ENCODE data around the gene KCNJ16. TPM values are rescaled to one million over a fixed set of nuclear protein-coding genes. Genes with fewer than 3 reads are reported as not detected.
A peak's percentile ranks its signal among the peaks of the same experiment; 100 is the strongest.

KCNJ16 gene
- total RNA-seq, 1 experiment from 2014 or later: not detected

DNA sequence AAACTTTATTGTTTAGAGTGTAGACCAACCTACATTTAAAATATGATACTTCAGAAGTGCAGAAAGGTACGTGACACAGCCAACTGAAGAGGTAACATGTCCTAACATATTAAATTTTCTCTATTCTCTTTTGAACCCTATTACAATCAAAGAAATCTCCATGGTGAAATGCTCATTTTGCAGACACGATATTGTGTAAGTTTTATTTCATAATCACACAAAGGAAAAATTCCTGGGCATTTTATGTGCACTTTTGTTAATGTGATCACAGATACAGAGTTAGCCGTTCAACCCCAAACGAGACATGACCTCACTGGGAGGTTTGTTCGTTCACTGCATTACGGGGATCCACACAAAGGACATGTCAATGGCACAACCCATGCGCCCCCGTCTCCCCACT, 21.8 kb downstream of the KCNJ16 start:
- DNase-seq (ENCODE audit: low read depth): no peak

DNA sequence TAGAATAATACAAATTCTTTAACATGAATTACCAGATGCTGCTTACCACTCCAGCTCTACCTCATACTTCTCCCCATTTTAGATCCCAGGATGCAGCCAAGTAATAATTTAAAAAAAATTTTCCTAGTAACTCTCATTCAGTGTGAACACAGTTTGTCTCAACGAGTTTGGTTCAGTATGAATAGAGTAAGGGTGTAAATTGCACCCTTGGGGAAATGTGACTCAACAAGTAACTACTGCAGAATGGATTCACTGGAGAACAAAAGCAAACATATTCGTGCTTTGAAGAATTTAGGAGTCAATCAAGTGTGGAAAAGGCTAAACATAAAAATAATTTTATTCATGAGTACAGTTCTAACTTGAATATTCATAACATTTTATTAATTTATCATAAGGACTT, 23.0 kb downstream of the KCNJ16 start:
- DNase-seq (ENCODE audit: low read depth): no peak

DNA sequence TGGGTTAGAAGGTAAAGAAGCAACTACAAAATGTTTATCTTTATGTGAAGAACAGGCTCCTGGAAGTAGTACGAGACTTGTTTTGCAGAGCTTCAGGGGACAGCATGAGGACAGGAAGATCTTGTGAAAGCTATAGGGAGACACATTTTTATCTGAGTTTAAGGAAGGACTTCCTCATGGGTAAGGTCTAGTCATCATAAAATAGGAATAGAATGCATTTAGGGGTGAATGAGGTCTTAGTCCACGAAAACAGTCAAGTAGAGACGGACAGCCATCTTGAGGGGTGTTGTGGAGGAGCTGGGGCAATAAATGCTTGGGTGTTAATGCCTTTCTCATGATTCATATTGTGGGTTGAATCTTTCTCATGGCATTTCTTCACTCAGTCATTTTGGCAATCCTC, 24.3 kb downstream of the KCNJ16 start:
- DNase-seq (ENCODE audit: low read depth): peak; percentile 19

DNA sequence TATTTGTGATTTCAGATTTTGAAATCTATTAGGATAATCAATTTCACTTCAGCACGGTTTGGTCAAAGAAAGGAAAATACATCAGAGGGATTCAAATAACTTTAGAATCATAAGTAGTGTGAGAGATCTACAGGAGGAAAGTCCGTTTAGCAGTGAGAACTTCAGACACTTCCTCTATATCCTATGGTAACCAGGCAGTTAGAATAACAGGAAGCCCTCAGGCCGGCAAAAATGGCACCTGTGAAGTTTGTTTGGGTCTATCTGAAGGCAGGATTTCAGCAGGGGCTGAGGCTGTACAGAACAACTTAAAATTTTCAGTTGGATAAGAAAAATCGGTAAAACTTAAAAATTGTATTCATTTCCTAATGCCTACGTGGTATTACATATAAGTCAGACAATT, 24.9 kb downstream of the KCNJ16 start:
- DNase-seq (ENCODE audit: low read depth): no peak

DNA sequence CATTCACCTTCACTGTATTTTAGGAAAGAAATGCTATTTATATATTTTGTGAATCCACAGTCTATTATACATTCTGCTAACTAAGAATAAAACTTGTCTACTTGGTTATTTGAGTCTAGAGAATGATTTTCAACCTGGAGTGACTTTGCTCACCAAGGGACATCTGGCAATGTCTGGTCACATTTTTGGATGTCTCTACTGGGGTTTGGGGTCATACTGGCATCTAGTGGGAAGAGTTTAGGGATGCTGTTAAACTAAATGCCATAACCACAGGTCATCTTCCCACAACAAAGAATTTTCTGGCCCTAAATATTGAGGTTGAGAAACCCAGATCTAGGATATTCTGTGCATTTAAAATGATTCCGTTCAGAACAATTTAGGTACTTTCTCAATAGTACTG, 26.0 kb downstream of the KCNJ16 start:
- peak; percentile 15 for DNase-seq (ENCODE audit: low read depth)

DNA sequence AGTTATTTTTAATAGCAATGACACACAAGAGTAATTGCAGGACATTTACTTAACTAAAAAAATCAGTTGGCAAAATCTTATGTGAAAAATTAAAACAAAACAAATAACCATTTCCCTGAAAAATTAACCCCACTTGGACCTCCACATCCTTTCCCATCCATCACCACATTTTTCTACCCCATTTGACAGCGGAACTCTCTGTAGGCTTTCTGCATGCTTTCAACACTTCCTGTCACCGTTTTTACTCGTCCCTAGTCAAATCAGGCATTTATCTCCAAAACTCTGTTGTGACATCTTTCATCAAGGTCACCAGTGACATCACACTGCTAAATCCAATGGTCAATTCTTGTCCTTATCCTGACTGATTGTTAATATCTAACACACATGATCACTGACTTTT, 27.5 kb downstream of the KCNJ16 start:
- DNase-seq (ENCODE audit: low read depth): no peak

DNA sequence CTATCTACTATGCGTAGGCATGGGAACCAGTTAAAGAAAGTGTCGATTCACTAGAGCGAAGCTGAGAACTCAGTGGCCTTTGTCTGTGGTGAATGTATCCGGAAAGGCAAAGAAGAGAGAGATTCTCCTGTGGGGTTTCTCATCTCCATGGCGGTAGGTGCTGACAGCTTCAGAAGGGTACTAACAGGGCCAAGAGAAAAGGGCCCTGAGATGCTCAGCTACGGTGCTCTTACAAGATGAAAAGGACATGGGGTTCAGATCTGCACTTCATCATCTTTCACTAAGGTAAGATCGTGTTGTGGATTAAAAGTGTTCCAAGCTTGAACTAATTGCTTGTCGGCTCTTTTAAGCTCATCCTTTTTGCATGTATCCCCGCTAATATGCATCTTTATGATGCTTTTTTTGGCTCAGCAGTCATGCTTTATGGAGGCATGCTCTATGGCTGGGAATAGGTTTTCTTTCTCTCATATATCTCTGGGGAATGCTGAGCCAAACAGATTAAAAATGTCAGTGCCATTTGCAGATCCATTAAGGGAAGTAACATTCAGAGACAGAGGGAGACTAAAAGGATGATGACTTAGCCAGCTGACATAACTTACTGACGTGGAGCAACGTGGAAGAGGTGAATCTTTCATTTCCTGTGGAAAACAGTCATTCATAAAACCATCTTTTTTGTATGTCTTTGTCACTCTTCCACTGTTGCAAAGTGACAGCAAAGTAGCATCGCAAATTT, 29.9 kb downstream of the KCNJ16 start:
- no peak for DNase-seq (ENCODE audit: low read depth)

DNA sequence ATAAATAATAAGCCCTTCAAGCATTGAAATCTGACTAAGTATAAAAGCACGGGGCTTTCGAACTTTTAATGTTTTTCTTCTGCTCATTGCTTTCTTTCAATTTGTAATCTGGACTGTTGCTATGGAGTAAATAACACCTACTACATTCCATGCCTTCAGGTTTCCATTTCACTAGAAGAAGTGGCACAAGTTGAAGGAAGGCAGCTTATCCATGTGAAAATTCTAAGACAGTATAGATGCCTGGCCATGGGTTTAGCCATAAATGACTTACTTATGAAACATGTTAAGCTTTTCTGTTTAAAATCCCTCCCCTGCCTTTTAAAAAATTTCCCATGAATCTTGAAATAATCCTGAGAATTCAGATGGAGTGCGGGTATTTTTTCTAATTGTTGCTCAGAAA, 30.6 kb downstream of the KCNJ16 start:
- DNase-seq (ENCODE audit: low read depth): no peak

DNA sequence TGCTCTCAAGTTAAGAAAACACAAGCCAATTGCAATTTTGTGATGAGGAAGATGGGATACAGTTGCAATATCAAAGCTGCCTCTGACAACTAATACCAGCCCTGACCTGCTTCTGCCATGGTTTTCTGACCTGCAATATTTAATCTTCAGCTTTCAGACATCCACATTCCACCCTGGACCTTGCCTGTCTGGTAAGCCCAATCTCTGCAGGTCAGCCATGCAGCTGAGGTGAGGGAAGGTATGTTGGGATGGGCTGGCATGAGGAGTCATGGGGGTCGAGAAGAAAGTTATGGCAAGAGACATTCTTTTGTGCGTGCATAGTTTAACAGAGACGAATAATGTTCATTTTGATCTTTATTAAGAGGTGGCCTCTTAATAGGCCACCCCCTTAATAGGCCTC, 31.5 kb downstream of the KCNJ16 start:
- no peak for DNase-seq (ENCODE audit: low read depth)

DNA sequence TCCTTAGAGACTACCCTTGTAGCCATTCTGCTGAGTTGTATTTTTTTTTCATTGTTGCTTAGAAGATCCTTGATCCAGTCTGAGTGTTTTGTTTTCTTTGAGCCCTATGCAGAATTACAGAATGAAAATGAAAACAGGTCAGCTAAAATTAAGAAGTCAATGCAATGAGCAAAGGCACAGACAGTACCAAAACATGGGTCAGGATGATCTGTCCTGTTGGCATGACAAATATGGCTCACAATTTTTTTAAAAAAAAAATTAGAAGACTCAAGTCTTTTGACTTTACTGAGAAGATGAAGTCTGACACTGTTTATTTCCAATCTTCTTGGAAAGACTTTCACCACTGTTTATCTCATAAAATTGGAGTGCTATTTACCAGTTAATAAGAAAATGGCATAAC, 32.4 kb downstream of the KCNJ16 start:
- DNase-seq (ENCODE audit: low read depth): no peak

DNA sequence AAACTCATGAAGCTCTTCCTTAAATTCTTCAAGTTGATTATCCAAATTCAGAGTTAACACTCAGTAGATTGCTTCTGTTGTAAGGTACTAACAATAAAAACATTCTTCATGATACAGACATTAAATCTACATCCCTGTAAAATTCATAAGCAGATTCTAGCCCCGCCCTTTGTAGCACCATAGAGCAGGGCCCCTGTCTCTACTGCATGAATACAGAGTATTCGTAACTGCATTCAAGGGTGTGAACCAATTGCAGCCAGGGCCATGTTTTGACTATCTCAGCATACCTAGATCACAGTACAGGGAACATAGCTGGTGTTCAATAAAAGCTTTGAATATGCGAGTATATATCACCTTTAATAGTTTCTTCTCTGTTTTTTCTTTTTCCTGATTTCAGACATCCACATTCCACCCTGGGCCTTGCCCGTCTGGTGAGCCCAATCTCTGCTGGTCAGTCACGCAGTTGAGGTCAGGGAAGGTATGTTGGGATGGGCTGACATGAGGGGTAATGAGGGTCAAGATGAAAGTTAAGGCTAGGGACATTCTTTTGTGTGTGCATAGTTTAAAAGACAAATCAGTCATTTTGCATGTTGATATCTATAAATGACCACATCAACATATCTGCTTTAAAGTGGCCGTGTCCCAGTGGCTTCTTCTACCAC, 33.0 kb downstream of the KCNJ16 start:
- no peak for DNase-seq (ENCODE audit: low read depth)

DNA sequence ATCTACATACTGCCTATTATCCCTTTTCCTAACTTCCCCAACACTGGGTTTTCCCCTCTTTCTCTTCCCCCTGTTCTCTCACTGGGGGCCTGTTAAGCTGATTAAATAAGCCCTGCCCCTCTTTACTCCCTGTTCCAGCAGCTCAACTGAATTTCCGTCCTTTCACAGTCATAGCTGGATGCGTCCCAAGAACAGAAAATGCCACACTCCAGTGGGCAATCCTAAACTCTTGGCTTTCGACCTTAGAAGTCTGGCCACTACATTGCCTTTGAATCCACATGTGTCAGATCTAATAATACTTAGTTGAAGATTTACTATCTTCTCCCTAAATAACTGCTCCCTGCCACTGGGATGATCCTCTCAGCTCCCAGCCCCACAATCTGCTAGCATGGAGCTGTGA, 34.5 kb downstream of the KCNJ16 start:
- DNase-seq (ENCODE audit: low read depth): no peak

DNA sequence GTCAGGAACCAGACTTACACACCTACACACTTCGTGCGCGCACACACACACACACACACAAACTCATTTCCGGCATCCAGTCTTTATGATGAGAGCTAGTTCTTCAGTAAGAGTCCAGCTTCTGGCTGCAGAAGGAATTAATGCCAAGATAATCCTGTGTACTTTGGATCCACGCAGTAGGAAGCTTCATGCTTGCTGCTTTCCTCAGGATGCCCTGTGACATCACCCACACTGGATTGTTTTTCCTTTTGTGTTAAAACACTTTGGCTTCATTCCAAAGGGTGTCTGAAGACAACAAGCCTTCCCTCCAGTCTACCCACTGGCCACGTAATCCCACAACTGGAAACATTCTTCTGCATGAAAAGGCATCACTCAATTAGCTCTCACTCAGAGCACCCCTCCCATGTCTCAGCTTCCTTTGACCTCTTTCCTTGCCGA, 35.4 kb downstream of the KCNJ16 start:
- DNase-seq (ENCODE audit: low read depth): no peak

DNA sequence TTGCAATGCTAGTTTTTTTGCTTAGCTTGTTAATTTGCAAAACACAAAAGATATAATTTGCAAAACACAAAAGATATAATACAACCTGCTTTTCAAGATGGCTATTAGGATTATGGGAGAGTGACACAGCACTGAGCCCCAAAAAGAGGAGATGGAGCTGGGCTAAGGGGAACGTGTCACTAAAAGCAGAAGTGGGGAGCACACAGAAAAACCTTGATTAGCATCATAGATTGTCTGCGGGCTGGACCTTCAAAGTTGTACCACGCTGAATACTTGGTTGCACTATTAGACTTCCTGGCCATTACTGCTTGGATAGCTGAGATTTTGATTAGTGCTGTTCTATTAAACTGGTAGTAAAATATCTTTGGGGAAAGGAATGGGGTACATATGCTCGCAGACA, 36.2 kb downstream of the KCNJ16 start:
- DNase-seq (ENCODE audit: low read depth): no peak

DNA sequence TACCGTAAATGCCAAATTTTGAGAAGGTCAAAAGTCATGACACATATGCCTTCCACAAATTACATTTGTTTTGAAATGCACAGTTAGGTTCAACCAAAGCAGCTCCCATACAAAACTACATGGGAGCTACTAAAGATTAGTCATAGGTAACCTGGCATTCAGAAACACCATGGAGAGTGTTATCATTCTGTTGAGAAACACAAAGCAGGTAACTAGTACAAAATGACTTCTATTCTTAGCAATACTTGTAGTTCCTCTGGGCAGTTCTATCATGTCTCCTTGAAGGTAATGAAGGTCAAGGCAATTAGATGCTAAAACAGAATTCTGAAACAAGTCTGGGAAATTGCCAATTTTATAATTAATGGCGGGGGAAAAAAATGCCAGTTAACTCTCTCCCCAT, 39.4 kb downstream of the KCNJ16 start:
- no peak for DNase-seq (ENCODE audit: low read depth)

DNA sequence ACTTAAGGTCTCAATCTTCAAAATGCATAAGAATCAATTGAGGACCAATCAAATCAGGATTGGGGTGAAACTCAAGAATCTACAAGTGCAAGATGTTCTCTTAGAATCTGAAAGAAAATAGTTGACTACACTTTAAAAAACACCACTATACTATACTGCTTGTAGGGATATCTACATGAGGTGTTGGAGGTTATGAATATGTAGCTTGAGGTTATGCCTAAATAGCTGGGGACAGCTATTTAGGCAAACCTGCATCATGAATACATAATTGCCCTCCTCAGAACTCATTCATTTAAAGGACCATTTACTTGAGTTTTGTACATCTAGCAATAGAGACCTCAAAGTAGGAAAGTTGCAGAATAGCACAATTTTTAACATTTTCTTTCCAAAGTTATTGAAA, 40.1 kb downstream of the KCNJ16 start:
- DNase-seq (ENCODE audit: low read depth): no peak

DNA sequence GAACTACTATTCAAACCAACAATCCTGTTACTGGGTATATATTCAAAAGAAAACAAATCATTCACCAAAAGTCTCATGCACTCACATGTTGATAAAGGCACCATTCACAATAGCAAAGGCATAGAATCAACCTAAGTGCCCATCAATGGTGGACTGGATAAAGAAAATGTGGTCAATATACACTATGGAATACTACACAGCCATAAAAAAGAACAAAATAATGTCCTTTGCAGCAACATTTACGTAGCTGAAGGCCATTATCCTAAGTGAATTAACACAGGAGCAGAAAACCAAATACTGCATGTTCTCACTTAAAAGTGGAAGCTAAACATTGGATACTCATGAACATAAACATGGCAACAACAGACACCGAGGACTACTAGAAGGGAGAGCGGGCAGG, 41.9 kb downstream of the KCNJ16 start:
- no peak for DNase-seq (ENCODE audit: low read depth)

DNA sequence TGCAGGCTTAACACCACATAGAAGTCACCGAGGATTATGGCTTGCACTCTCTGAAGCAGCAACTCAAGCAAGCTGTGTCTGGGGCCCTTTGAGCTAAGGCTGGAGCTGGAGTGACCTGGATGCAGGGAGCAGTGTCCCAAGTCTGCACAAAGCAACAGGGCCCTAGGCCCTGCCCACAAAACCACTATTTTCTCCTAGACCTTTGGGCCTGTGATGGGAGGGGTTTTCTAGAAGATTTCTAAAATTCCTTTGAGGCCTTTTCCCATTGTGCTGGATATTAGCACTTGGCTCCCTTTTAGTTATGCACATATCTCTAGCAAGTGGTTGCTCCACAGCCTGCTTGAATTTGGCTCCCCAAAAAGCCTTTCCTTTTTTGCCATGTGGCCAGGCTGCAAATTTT, 44.5 kb downstream of the KCNJ16 start:
- DNase-seq (ENCODE audit: low read depth): no peak

DNA sequence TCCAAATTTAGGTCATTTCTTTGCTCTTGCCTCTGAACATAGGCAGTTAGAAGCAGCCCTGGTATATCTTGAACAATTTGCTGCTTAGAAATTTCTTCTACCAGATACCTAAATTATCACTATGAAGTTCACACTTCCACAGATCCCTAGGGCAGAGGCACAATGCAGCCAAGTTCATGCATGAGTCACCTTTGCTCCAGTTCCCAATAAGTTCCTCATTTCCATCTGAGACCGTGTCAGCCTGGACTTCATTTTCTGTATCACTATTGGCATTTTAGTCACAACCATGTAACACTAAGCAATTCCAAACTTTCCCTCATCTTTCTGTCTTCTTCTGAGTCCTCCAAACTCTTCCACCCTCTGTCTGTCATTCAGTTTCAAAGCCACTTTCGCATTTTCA, 45.0 kb downstream of the KCNJ16 start:
- DNase-seq (ENCODE audit: low read depth): no peak

DNA sequence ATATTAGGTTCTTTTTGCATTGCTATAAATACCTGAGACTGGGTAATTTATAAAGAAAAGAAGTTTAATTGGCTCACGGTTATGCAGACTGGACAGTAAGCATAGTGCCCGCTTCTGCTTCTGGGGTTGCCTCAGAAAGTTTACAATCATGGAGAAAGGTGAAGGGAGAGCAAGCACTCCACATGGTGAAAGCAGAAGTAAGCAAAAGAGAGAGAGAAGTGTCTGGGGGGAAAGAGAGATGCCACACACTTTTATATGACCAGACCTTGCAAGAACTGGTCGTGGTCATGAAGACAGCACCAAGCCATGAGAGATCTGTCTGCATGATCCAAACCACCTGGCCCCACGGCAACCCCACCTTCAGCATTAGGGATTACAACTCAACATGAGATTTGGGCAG, 45.4 kb downstream of the KCNJ16 start:
- no peak for DNase-seq (ENCODE audit: low read depth)

DNA sequence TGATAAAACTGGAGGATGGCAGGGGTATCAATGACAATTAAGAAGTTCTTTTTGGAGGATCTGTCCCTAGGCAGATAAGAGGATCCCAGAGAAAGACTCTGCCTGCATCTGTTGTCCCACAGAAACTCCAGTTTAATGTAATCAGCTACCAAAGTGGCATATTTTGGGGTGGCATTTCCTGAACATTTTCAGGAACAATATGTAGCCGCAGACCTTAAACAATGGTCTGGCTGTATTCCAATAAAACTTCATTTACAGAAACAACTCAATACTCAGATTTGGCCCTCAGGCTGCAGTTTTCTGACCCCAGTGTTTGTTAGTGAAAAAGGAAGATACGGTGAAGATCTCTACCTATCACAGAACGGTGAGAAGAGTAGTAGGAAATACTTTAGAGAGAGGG, 46.1 kb downstream of the KCNJ16 start:
- DNase-seq (ENCODE audit: low read depth): no peak

DNA sequence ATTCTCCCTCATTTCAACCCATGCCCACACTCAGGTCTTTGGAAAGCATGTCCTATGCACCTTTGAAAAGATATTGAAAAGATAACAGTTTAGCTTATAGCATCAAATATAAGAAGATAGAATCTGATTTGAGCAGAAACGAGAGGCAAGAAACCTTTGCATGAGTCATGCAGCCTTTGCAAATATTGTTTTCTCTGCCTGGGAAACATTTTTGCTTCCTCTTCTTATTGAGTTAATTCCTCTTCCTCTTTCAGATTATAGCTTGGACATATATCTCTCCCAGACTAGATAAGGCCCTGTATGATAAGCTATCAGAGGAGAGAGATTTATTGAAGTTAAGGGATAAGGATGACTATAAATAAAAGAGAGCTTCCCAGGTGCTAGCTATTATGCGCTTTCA, 48.2 kb downstream of the KCNJ16 start:
- DNase-seq (ENCODE audit: low read depth): no peak

DNA sequence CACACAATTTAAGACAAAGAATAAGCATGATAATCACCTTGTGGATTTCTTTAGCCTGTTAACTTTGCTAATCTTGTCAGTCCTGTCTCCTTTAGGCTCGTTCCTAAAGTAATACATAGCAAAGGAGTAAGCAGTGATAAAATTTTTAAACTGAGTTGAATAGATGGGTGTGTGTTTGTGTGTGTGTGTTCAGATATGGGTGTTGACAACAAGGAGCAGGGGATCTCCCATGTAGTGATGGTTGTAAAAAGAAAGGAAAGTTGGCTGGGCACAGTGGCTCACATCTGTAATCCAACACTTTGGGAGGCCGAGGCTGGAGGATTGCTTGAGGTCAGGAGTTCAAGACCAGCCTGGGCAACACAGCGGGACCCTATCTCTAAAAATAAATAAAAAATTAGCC, 49.7 kb downstream of the KCNJ16 start:
- no peak for DNase-seq (ENCODE audit: low read depth)

Measured in HT1080 (cell line).